ENCODE measurements around the gene TMEM51. TPM values are rescaled to one million over a fixed set of nuclear protein-coding genes. Genes with fewer than 3 reads are reported as not detected.

The TMEM51 gene
- total RNA-seq, 3 donors from 2014 or later: 1.6 to 26.3 (median 10.8) TPM

GRCh38 chr1:15261155-15262002 lies 107.8 kb downstream of the TMEM51 start:
- H3K27ac ChIP-seq: peak overlapping the region in 1 of 2 donors; percentile 27

GRCh38 chr1:15262003-15262377 lies 108.4 kb downstream of the TMEM51 start:
- intact Hi-C loops (cut with DNase I; ENCODE audit: low total_unique reads): no loop called here
- H3K27ac ChIP-seq: no peak overlapping the region

More at GRCh38 chr1:15261155-15262002, 107.8 kb downstream of the TMEM51 start:
- Histone ChIP-seq H3K4me3 (peak overlapping the region in 1 of 3 donors; percentile 3), H3K9me3 (no peaks in the 10 kb centered on the region), H3K4me1 (no peaks in the 10 kb centered on the region), H3K36me3 (no peaks in the 10 kb centered on the region), H3K27me3 (no peaks in the 10 kb centered on the region)
- TF ChIP-seq POLR2AphosphoS5 (IDR thresholded peaks at IDR 0.05) (no peak), POLR2A (IDR thresholded peaks at IDR 0.05) (no peak), CTCF (IDR thresholded peaks at IDR 0.05) (no peak)
- intact Hi-C loops (cut with DNase I; ENCODE audit: low total_unique reads): no loop called here
- no peak for DNase-seq (ENCODE audit: low spot score in 2 of 2)

GRCh38 chr1:15262706-15263105 lies 109.2 kb downstream of the TMEM51 start:
- Histone ChIP-seq H3K9me3 (no peaks in the 10 kb centered on the region), H3K4me1 (no peaks in the 10 kb centered on the region), H3K27me3 (no peaks in the 10 kb centered on the region), H3K4me3 (no peak overlapping the region), H3K36me3 (no peaks in the 10 kb centered on the region), H3K27ac (no peak overlapping the region)
- no peak for DNase-seq (ENCODE audit: low spot score in 2 of 2)
- TF ChIP-seq POLR2A (IDR thresholded peaks at IDR 0.05) (no peak), CTCF (IDR thresholded peaks at IDR 0.05) (no peak), POLR2AphosphoS5 (IDR thresholded peaks at IDR 0.05) (no peak)
- intact Hi-C loops (cut with DNase I; ENCODE audit: low total_unique reads): no loop called here

More at GRCh38 chr1:15262003-15262377, 108.4 kb downstream of the TMEM51 start:
- TF ChIP-seq POLR2AphosphoS5 (IDR thresholded peaks at IDR 0.05): no peak
- TF ChIP-seq CTCF (IDR thresholded peaks at IDR 0.05): no peak
- TF ChIP-seq POLR2A (IDR thresholded peaks at IDR 0.05): no peak
- H3K36me3 ChIP-seq: no peaks in the 10 kb centered on the region
- no peak for DNase-seq (ENCODE audit: low spot score in 2 of 2)
- H3K4me3 ChIP-seq: no peak overlapping the region
- no peaks in the 10 kb centered on the region for H3K4me1 ChIP-seq
- H3K27me3 ChIP-seq: no peaks in the 10 kb centered on the region
- H3K9me3 ChIP-seq: no peaks in the 10 kb centered on the region

GRCh38 chr1:15264769-15265168 lies 111.2 kb downstream of the TMEM51 start:
- intact Hi-C loops (cut with DNase I; ENCODE audit: low total_unique reads): no loop called here
- no peaks in the 10 kb centered on the region for H3K36me3 ChIP-seq
- DNase-seq (ENCODE audit: low spot score in 2 of 2): no peak
- no peak for TF ChIP-seq CTCF (IDR thresholded peaks at IDR 0.05)
- TF ChIP-seq POLR2A (IDR thresholded peaks at IDR 0.05): no peak
- TF ChIP-seq POLR2AphosphoS5 (IDR thresholded peaks at IDR 0.05): no peak
- H3K4me1 ChIP-seq: no peaks in the 10 kb centered on the region
- no peaks in the 10 kb centered on the region for H3K9me3 ChIP-seq
- H3K4me3 ChIP-seq: no peak overlapping the region
- H3K27ac ChIP-seq: no peak overlapping the region
- no peaks in the 10 kb centered on the region for H3K27me3 ChIP-seq

Other genes with a start within 250 kb of the TMEM51 start
- gene FHAD1, start 93.5 kb downstream of the TMEM51 start, total RNA-seq: 1 to 10 TPM in 2 of 3 donors, not detected in 1; 1.0 to 2.3 TPM

Measured in breast epithelium (tissue), 4 donors.